ENCODE measurements around the gene TRIM14.
"Not testable (repeated sequence)": the region's sequence is repeated elsewhere in the genome, so short reads cannot be mapped to it uniquely, and the experiment has no call there.

The TRIM14 gene

DNA sequence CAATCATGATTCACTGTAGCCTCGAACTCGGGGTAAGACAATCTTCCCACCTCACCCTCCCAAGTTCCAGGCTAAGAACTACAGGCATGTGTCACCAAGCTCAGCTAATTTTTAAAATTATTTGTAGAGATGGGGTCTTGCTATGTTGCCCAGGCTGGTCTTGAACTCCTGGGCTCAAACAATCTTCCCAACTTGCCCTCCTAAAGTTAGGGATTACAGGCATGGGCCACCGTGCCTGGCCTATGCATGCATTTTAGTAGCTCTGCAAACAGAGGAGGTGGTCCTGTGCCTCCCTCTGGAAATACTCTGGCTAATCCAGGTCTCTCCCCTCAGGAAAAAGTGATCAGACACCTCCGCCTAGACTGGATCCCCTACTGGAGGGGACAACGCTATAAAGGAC is 21.5 kb upstream of the TRIM14 start:
- no peak for DNase-seq

- DNase-seq: no peak
Observed at GRCh38 chr9:98136489-98136888, 17.5 kb upstream of the TRIM14 start.

DNA sequence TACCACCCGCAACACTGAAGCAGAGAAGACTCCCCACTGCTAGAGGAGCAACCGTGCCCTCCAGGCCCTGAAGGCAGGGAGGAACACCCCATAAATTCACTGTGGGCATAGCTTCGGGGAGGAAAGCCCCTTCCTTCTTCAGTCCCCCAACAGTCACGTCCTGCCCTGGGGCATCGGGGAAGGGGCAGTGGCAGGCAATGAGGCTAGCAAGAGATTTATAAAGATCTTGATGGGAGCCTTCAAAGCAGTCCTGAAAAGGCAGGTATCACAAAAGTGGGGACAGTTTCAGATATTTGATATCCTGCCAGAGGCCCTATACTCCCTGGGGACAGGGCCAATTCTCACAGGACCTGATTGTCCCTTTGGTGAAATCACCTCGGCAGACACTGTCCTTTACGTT is 16.9 kb upstream of the TRIM14 start:
- DNase-seq: no peak

- no peak for DNase-seq
Observed at GRCh38 chr9:98135558-98135934, 16.5 kb upstream of the TRIM14 start.

- no peak for DNase-seq
Observed at GRCh38 chr9:98134702-98135557, 15.9 kb upstream of the TRIM14 start.

GRCh38 chr9:98132806-98133631 is 14.0 kb upstream of the TRIM14 start:
- peak; percentile 74 for DNase-seq

- no peak for DNase-seq
Observed at GRCh38 chr9:98132158-98132557, 13.1 kb upstream of the TRIM14 start.

DNA sequence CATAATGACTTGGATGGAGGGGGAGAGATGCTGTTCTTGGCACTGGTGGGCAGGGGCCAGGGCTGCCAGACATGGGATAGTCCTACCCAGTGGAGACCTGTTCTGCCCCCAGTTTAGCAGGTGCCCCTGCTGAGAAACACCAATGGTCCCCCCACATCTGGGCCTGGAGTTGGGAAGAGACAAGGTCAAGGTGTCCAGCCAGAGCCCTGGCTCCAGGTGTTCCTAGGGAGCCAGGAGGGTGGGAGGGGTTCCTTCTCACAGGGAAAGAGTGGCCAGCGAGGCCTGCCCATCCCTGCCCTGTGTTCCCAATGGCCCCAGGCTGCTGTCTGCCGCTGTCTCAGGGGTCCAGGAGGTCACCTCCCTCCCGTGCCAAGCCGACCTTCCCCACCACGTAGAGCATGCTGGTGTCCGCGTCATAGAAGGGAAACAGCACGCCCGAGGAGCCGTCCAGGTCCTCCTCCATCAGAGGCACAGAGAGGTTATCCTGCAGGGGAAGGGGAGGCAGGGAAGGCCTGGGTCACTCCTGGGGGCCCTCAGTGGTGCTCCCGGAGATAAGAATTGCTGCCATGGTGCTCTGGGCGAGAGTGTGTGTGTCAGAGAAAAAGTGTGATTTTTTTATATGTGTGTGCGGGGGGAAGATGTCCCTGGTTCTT is 11.7 kb upstream of the TRIM14 start:
- no peak for DNase-seq

DNA sequence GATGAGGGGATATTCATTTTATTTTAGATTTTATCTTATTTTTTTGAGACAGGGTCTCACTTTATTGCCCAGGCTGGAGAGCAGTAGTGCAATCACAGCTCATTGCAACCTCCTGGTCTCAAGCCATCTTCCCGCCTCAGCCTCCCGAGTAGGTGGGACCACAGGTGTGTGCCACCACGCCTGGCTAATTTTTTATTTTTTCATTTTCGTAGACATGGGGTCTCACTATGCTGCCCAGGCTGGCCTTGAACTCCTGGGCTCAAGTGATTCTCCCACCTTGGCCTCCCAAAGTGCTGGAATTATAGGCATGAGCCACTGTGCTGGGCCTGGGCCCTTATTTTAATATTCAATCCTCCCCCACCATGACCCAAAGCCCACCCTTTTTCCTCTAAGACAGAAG is 11.0 kb upstream of the TRIM14 start:
- DNase-seq: not testable (repeated sequence)

- DNase-seq: no peak
Observed at GRCh38 chr9:98129451-98129881, 10.4 kb upstream of the TRIM14 start.

- no peak for DNase-seq
Observed at GRCh38 chr9:98128316-98128715, 9.3 kb upstream of the TRIM14 start.

DNA sequence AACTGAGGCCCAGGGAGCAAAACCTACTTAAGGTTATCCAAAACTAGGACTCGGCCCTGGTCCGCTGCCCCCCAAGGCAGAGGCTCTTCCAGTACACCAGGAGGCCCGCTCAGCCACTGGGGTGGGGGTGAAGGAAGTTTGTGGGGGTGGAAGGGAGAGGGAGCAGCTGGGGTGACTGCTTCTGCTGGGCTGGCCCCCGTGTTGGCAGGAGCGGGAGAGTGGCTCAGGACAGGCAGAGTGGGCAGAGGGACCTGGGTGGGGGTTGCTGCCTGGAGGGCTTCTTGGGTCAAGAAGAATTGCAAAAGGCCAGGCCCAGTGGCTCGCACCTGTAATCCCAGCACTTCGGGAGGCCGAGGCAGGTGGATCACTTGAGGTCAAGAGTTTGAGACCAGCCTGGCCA is 8.2 kb upstream of the TRIM14 start:
- no peak for DNase-seq

- no peak for DNase-seq
Observed at GRCh38 chr9:98124637-98125426, 5.8 kb upstream of the TRIM14 start.

GRCh38 chr9:98124091-98124490 is 5.1 kb upstream of the TRIM14 start:
- DNase-seq: not testable (repeated sequence)

DNA sequence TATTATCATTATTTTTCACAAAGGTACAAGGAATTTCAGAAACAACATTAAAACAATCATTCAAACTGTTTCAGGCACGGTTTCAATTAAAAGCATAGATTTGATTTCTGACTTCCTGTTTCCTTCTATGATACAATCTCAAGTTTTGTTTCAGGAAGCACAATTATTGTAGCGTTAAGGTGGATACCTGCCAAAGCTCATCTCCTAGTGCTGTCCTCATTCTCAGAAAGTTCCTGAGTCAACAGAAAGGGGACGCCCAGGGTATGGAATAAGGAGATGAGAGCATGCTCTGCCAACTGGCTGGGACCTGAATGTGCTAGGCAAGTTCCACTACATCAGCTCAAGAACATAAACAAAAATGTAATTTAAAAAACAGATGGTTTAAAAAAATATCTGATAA is 2.0 kb upstream of the TRIM14 start:
- no peak for DNase-seq

DNA sequence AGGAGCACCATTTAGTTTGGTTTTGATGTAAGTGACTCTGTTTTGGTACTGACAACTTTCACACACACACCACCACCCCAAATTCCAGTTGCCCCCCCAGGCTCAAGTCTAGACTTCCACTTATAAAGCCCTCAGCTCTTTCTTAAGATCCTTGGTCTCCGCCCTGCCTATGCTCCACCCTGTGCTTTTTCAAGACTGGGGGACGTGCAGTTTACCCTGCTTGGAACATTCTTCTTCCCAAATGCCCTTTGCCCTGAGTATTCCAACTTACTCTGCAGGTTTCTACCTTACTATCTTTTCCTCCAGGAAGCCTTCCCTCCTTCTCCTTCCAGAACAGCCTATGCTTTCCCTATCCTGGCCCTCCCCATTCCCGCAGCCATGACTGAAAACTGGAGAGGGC is 1.5 kb upstream of the TRIM14 start:
- no peak for DNase-seq

- no peak for DNase-seq
Observed at GRCh38 chr9:98117984-98118639, 910 bp downstream of the TRIM14 start.

- not testable (repeated sequence) for DNase-seq
Observed at GRCh38 chr9:98117097-98117496, 1.9 kb downstream of the TRIM14 start.

GRCh38 chr9:98109052-98109451 is 10.0 kb downstream of the TRIM14 start:
- DNase-seq: no peak

DNA sequence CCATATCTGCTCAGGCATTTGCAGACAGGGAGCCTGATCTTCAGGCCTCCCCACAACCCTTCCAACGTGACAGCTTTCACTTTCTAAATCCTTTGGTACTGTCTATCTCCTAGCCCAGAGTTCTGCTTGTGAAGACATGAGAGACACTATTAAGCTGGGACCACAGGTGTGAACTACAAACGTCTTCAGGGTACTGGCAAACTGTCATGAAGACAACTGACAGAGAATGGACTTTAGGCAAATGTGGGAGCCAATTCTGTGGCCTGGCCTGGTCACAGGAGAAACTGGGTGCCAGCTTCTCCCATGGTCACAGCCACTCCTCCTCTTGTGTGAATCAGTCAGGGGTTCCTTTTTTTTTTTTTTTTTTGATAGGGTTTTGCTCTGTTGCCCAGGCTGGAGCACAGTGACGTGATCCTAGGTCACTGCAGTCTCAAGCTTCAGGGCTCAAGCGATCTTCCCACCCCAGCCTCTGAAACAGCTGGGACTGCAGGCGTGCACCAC is 10.4 kb downstream of the TRIM14 start:
- DNase-seq: no peak

DNA sequence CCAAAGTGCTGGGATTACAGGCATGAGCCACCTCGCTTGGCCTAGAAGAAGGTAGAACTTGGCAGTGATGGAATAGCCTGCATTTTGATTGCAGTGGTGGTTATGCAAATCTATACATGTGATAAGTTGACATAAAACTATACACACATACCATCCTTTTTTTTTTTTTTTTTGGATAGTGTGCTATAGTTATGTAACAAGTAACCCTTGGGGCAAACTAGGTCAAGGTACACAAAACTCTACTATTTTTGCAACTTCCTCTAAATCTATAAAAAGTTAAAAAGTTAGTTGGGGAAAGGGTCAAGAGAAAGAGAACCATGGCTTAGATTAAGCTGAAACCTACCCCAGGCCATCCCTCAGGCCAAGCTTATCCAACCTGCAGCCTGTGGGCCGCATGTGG is 11.1 kb downstream of the TRIM14 start:
- DNase-seq: no peak

GRCh38 chr9:98105006-98105405 is 14.0 kb downstream of the TRIM14 start:
- no peak for DNase-seq

Measured in NCI-H1105 (cell line).